HG02970 (cell line): ENCODE data around the gene RAB31.

Experiments
- ATAC-seq: cut with Tn5 transposase; IDR thresholded peaks from one replicate; pipeline ENCODE4 v1.9.1; 2021; ENCODE audit warnings: mild to moderate bottlenecking, moderate library complexity, moderate number of reproducible peaks; ENCODE audit not compliant: unreplicated experiment, low FRiP score

Gene RAB31

DNA sequence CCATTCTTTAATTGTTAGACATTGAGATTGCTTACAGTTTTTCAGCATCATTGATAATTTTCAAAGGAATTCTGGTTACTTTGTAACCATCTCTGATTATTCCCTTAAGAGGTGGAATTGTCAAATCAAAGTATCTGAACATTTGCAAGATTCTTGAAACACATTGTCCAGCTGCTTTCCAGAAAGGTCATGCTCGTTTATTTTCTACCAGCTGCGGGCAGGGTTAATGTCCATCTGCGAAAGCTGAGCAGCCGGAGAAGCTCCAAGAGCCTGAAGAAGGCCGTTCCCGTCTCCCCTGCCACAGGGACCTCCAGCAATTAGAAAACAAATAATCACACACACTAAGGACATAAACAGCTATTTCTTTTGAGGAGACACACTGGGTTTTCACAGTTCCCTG lies 101.6 kb downstream of the RAB31 start:
- ATAC-seq = no peak

DNA sequence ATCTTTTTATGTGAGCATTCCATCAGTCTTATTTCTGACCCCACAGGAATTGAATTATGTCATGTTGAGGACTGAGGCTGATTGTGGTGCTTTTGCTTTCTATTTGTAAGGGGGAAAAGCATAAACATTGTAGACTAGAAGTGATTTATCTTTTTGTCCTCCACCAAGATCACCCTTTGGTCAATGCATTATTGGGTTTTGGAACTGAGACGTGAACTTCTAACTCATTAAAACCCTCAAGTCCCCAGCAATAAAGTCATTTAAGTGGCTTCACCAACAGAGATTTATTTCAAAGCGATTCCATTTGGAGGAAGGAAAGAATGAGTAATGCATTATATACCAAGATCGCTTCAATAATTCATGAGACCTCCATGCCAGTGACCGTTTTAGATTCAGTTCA lies 102.2 kb downstream of the RAB31 start:
- ATAC-seq = no peak

DNA sequence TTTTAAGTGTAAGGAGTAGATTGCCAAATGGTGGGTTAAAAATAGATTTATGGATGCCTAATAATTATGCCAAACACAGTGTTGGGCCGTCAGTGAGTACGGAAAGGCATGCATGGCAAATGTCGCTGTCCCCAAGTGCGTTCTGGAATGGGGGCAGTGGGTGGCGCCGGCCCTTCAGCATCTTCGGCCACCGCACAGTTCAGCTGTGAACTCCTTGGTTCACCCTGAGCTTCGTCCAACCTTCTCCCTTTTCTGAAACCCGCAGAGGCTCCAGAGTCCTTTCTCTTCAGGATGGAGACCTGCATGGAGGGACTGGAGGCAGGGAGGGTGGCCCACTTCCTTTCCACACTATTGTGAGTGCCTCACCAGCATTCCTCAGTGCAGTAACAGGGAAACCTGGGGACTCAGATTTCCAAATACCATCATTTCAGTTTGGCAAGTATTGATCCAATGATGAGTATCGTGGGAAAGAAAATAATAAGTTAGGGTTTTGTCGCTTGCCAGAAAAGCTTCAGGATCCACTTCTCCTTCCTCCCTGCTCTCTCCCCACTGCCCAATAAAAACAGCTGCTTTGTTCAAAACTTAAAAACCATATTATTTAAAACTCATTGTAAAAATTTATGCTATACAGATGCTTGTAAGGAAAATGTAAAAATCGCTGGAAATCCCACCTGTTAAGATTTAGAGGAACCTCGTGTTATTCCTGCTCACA lies 103.0 kb downstream of the RAB31 start:
- no peak for ATAC-seq

DNA sequence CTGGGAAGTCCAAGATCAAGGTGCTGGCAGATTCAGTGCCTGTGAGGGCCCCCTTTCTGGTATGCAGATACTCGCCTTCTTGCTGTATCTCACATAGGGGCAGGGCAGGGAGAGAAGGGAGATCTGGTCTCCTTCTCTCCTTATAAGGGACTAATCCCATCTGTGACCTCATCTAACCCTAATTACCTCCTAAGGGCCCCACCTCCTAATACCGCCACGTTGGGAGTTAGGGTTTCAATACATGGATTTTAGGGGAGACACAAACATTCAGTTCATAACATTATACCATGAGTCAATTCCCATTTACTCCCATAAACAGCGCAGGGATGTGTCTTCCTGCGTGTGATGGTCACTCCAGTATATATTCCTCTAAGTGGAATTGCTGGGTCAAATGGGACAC lies 103.9 kb downstream of the RAB31 start:
- ATAC-seq = no peak

DNA sequence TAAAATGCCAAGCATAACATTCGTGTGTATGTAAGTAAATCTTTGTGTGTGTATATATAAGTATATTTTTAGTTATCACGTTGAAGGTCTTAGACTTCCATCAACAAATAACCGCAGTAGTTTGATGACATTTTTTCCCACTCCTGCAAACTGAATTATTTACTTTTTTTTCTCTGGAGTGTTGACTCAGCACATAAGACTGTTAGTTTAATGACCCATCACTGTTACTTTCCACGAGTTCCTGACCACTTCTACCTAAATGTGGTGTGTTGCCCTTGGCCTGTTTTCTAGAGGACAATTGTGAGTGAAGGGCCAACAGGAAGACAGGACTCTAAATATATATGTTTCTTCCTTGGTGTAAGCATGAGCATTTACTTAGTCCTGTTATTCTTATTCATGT lies 106.3 kb downstream of the RAB31 start:
- ATAC-seq = no peak

DNA sequence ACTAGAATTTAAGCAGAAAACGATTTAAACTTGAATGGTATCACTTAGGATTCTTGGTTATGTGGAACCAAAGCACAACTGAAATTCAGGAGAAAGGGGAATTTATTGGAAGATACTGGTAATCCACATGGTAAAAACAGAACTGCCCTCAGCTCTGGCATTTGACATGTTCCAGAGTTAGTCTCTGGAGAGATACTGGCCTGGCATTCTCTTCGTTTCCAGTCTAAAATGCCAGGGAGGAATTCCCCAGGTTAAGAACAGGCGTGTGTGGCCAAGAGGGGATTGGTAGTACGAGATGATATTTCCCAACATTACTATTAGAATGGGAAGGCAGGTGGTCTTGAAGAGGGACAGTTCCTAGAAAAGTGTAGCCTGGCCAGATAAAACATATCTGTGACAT lies 109.2 kb downstream of the RAB31 start:
- no peak for ATAC-seq

DNA sequence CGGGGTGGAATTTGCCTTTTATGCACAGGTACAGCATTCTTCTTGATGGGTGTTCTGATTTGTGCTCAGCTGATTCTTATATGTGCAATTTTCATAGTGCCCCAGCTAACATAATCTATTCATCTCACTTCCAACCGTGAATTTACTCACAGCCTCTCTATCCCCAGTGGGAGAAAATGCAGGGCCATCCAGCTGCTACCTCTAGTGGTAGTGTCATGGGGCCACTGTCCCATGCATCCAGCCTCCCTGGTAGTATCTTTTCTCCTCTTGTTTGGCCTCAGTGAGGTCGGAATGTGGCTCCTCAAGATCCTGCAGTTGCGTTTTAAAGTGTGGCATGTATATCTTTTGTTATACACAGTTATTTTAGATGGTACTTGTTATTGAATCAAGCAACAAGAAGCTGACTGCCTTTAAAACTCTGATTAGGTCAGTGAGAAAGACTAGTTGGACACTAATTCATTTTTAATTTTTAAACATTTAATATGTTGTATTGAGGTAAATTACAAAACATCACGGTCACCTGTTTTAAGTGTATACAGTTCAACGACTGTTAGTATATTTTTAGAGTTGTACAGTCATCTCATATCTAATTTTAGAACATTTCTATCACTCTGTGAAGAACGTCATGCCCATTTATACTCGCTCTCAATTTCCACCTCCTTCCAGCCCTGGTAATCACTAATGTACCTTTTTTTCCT lies 109.8 kb downstream of the RAB31 start:
- ATAC-seq = no peak

DNA sequence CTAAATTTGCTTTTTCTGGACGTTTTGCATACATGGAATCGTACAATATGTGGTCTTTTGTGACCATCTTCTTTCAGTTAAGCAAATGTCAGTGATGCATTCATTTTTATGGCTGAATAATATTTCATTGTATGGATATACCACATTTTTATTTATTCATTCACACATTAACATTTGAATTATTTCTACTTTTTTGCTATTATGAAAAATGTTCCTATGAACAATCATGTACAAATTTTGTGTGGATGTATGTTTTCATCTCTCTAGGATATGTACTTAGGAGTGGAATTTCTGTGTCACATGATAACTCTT lies 110.3 kb downstream of the RAB31 start:
- ATAC-seq = no peak

DNA sequence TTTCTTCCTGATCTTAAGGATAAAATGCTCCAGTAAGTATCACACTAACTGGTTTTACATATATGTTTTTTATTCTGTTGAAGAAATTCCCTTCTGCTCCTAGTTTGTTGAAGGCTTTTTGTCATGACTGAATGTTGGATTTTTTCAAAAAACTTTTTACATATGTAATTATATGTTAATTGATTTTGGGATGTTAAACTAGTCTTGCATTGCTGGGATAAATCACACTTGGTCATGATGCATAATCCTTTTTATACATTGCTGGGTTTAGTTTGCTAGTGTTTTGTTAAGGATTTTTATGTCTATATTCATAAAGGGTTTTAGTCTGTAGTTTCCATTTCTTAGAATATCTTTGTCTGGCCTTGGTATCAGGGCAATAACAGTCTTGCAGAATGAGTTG lies 112.0 kb downstream of the RAB31 start:
- ATAC-seq = no peak

DNA sequence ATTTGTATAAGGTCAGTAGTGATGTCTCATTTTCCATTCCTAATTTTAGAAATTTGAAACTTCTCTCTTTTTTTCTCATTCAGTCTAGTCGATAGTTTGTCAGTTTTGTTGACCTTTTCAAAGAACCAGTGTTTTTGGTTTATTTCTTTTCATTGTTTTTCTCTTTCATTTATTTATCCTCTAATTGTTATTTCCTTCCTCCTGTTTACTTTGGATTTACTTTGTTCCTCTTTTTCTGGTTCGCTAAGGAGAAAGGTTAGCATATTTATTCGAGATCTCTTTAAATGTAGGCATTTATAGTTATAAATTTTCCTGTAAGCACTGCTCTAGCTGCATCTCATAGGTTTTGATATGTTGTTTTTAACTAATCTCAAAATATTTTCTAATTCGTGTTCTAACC lies 112.6 kb downstream of the RAB31 start:
- ATAC-seq = no peak

DNA sequence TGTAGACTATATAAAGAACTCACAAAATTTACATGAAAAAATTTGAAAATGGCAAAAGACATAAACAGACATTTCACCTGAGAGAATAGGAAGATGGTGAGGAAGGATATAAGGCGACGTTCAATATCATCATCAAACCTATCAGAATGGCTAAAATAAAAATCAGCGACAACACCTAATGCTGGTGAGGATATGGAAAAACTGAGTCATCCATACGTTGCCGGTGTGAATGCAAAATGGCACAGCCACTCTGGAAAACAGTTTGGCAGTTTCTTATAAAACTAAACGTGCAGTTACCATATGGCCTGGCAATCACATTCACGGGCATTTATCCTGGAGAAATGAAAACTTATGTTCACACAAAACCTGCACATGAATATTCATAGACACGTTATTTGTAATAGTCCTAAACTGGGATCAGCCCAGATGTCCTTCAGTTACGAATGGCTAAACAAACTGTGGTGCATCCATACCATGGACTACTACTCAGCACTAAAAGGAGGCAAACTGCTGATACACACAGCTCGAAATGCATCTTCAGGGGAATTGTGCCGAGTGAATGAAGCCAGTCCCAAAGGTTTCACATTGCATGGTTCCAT lies 114.6 kb downstream of the RAB31 start:
- no peak for ATAC-seq

DNA sequence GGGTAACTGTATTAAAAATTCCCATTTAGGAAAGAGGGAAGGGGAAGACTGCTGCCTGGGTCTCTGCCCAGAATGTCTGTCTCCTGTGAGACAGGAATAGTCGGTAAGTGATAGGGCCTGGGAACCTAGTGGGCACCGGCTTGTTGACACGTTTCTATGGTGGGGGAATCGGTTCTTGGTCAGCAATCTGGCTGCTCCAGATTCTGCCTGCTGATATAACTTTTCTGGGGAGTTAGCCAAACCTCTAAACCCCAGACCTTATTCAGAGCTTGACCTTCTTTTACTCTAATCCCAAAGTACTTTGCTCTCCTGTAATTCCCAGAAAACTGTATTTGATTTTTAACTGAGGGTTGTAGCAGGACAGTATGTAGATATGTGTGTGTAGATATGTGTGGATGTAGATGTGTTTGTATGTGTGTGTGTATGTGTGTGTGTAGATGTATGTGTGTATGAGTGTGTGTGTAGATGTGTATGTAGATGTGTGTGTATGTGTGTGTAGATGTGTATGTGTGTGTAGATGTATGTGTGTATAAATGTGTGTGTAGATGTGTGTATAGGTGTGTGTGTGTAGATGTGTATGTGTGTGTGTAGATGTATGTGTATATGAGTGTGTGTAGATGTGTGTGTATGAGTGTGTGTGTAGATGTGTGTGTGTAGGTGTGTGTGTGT lies 115.8 kb downstream of the RAB31 start:
- ATAC-seq = no peak

DNA sequence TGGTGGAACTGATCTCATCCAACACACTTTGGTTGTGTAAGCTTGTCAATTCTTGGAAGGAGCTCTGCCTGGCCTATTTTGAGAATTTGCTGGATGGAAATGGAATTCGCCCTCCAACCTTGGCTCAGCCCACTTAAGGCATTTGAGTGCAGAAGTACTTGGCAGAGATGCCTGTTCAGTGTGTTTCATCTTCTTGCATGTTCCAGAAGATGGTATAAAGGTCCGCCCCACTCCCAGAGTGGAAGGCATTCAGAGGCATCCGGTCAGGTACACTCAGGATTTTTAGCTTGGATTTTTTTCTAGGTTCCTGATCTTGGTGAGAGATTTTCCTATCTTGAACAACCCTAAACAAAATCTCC lies 116.4 kb downstream of the RAB31 start:
- no peak for ATAC-seq

DNA sequence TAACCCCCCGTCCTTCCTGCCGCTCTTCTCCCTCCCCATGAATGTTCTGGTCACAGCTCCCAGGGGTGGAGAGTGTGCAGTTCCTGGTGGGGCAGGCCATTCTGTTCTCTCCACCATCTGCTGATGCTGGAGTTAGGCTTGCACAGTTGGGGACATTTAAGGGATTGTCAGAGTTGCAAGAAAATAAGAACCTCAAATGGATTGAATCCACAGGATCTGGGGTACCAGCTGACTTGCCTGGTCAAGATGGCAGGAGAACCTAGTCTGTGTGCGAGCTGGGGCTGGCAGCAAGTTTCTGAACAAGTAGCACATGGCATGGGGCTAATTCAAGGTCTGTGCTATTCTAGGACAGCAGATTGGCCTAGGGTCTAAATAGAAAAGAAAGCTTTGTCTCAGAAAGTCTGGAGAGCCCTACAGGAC lies 116.9 kb downstream of the RAB31 start:
- no peak for ATAC-seq

DNA sequence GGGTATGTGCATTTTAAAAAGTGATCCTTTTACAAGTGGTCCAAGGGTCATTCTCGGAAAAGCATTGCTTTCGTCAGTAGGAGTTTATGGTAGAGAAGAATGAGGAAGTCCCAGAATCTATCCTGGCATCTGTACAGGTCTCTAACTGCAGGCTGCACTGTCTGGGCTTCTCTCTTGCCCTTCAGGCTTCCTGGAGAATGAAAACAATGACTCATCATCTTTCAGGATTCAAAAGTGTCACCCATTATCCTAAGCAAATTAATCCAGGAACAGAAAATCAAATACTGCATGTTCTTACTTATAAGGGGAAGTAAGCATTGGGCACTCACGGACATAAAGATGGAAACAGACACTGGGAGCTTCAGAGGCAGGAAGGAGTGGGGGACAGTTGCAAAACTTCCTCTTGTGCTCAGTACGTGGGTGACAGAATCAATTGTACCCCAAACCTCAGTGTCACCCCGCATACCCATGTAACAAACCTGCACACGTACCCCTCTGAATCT lies 117.5 kb downstream of the RAB31 start:
- ATAC-seq = no peak

DNA sequence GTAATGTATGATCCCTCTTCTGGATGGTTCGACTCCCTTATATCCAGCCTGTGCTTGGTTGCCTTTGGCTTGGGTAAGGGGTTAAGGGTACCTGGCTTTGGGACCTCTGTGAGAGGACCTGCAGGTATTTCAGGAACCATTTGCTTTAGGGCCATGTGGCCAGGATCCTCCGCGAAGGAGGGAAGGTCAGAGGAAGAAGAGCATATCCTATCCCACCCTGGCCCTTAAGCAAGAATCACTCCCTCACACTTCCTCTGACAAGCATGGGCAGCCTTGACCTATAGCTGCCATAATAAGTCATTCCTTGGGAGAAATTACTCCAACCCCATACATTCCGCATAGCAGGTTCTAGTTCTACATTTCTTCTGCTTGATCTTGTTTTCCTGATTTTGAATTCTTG lies 118.6 kb downstream of the RAB31 start:
- no peak for ATAC-seq

DNA sequence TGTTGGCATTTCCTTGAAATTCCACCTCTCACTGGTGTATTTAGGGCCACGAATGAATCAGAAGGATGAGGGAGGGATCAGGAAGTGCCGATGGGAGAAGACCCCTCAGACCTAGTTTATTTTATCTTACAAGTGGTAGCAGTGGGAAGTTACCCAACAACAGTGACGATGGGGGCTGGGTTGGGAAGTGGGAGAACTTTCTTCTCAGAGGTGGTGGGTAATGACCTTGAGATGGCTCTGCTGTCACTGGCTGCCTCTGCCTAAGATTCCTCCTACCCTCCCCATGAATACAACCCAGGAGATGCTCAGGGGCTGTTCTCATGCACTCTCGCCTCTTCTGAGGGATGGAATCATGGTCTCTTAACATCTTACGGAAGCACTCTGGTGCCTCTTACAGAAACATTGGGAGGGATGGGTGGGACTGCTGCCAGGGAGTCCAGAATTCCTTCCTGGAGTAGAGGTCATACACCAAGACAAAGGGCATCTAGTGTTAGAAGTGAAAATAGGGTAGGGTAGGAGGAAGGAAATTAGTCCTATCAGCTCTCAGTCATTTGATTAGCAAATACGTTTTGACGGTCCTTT lies 119.2 kb downstream of the RAB31 start:
- ATAC-seq = no peak

DNA sequence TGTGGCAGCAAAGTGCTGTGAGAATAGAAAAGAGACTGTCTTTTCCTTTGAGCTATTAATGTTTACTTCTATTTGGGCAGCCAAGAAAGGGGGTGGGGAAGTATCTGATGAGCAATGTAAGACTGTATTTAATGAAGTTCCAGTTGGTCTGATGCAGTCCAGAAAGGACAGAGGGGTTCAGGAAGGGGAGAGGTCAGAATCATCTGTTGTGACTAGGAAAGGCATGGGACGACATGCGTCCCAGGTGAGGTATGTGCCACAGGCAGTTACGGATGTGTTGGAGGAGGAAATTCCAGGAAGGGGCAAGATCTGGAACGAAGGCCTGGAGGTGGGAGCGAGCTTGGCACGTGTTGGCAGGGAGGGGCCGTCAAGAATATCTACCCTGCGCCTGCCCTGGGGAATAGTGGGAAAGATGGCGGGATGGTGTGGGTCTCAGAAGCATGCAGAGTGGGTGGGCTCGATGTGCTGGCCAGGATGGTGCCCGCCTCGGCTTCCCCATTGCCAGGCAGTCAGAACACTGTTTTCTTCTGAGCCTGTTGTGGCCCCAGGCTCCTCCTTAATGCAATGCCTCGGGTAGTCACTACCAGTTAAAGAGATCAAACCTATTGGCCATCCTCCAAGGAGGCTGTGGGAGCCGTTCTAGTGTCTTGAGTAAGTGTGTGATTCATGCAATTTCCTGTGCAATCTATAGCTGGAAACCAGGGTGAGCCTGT lies 119.8 kb downstream of the RAB31 start:
- no peak for ATAC-seq

DNA sequence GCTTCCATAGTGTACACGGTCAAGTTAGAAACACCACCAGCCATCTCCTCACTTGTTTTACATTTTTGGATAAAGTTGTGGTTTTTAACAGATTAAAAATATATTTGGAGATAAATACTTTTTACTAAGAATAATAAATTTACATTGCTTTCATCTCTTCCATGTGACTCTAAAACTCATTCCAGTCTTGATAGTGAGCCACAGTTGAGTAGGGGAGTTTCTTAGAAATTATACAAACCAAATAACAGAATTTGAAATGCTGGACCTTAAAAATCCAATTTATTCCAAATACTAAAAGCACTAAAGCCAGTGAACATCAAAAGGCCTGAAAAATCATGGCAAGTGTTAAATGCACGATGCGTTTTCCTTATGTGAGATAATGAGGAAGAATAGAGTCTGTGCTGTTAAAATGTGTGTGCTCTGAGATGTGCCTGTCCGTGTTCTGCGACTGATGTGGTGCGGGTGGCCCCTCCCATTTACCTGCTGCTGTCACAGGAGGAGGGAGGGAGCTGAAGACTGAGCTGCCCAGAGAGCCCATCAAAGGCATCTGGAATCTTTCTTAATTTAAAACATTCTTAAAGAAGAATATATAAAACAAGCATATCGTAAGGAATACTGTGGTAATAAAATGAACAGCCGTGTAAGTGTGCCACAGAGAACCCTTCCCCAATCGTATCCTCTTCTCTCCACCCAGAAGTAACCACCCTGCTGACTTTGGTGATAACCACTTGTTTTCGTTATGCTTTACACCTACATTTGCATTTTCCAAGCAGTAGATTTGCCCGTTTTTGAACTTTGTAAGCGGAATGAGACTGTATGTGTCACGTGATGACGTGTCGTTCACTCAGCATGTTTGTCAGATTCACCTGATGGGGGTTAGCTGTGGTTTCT lies 120.7 kb downstream of the RAB31 start:
- ATAC-seq = no peak

DNA sequence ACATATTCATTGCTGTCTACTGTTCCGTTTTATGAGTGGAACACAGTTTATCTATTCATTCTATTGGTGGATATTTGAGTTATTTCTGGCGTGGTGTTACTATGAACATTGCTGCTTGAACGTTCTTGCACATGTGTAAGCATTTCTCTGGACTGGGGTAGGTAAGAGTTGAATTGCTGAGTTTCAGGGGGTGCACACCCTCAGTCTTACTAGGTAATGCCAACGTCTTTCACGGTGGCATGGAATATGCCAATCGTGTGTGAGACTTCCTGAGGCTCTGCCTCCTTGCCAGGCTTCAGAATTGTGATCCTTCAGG lies 121.3 kb downstream of the RAB31 start:
- no peak for ATAC-seq
